ENCODE data around the gene MYCBPAP. TPM values are rescaled to one million over a fixed set of nuclear protein-coding genes. Genes with fewer than 3 reads are reported as not detected.

Gene MYCBPAP
- total RNA-seq, 1 donor from 2014 or later = 0.72 TPM

- Mint-ChIP-seq H3K36me3 (ENCODE audit: low read depth, unreplicated experiment) (peaks cover 17% of the 10 kb centered on the region), H3K4me3 (ENCODE audit: unreplicated experiment) (no peak overlapping the region), H3K4me1 (ENCODE audit: unreplicated experiment) (peaks cover 5% of the 10 kb centered on the region), H3K27ac (ENCODE audit: unreplicated experiment) (no peak overlapping the region), H3K27me3 (ENCODE audit: unreplicated experiment) (peaks cover 4% of the 10 kb centered on the region), H3K9me3 (ENCODE audit: unreplicated experiment) (no peaks in the 10 kb centered on the region)
- peak; percentile 86 for TF ChIP-seq CTCF (IDR thresholded peaks at IDR 0.05; ENCODE audit: unreplicated experiment)
- peak; percentile 88 for DNase-seq (ENCODE audit: low spot score)
Measured at GRCh38 chr17:50482516-50482915, 25.7 kb upstream of the MYCBPAP start.

GRCh38 chr17:50483266-50483665 is 25.0 kb upstream of the MYCBPAP start:
- H3K27me3 Mint-ChIP-seq (ENCODE audit: unreplicated experiment) = peaks cover 4% of the 10 kb centered on the region
- DNase-seq (ENCODE audit: low spot score) = no peak
- no peak overlapping the region for H3K27ac Mint-ChIP-seq (ENCODE audit: unreplicated experiment)
- no peak for TF ChIP-seq CTCF (IDR thresholded peaks at IDR 0.05; ENCODE audit: unreplicated experiment)
- H3K4me3 Mint-ChIP-seq (ENCODE audit: unreplicated experiment) = no peak overlapping the region
- peaks cover 2% of the 10 kb centered on the region for H3K4me1 Mint-ChIP-seq (ENCODE audit: unreplicated experiment)
- peaks cover 17% of the 10 kb centered on the region for H3K36me3 Mint-ChIP-seq (ENCODE audit: low read depth, unreplicated experiment)
- H3K9me3 Mint-ChIP-seq (ENCODE audit: unreplicated experiment) = no peaks in the 10 kb centered on the region

DNA sequence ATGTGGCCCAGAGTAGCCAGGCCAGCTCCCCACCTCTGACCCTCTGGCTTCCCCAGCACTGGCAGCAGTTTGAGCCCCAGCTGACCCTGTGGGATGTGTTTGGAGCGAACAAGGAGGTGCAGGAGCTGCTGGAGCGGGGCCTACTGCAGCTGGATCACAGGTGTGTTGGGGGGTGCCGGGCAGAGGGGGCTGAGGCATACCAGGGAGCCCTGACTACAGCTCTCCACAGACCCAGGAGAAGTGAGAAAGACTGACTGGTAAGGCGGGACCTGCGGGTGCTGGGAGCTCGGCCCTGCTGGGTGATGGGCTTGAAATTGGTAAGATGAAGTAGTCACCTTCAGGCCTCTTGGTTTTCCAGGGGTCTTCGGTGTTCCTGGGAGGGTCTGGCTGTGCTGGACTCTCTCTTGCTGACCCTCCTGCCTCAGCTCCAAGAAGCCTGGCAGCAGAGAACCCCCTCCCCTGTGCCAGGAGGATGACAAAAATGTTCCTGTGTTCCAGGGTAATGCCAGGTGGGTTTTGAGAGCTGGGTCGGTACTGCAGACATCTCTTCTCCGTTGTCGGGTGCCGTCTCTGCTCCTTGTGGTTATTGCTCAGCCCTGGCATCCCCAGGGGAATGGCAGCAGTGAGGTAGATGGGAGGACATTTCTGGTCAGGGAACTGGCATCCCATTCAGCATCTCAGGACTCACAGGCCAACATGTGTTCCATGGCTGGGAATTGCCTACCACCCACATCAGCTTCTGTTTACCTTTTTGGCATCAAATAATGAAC is 23.7 kb upstream of the MYCBPAP start:
- DNase-seq (ENCODE audit: low spot score) = no peak
- no peaks in the 10 kb centered on the region for H3K4me1 Mint-ChIP-seq (ENCODE audit: unreplicated experiment)
- H3K27me3 Mint-ChIP-seq (ENCODE audit: unreplicated experiment) = no peaks in the 10 kb centered on the region
- TF ChIP-seq CTCF (IDR thresholded peaks at IDR 0.05; ENCODE audit: unreplicated experiment) = no peak
- H3K36me3 Mint-ChIP-seq (ENCODE audit: low read depth, unreplicated experiment) = peaks cover 14% of the 10 kb centered on the region
- no peak overlapping the region for H3K27ac Mint-ChIP-seq (ENCODE audit: unreplicated experiment)
- no peaks in the 10 kb centered on the region for H3K9me3 Mint-ChIP-seq (ENCODE audit: unreplicated experiment)
- peak overlapping the region; percentile 12 for H3K4me3 Mint-ChIP-seq (ENCODE audit: unreplicated experiment)

- H3K36me3 Mint-ChIP-seq (ENCODE audit: low read depth, unreplicated experiment) = peaks cover 14% of the 10 kb centered on the region
- H3K27me3 Mint-ChIP-seq (ENCODE audit: unreplicated experiment) = no peaks in the 10 kb centered on the region
- no peak overlapping the region for H3K27ac Mint-ChIP-seq (ENCODE audit: unreplicated experiment)
- no peaks in the 10 kb centered on the region for H3K4me1 Mint-ChIP-seq (ENCODE audit: unreplicated experiment)
- no peaks in the 10 kb centered on the region for H3K9me3 Mint-ChIP-seq (ENCODE audit: unreplicated experiment)
- TF ChIP-seq CTCF (IDR thresholded peaks at IDR 0.05; ENCODE audit: unreplicated experiment) = no peak
- H3K4me3 Mint-ChIP-seq (ENCODE audit: unreplicated experiment) = no peak overlapping the region
- no peak for DNase-seq (ENCODE audit: low spot score)
Measured at GRCh38 chr17:50487213-50488096, 20.8 kb upstream of the MYCBPAP start.

All from endothelial cell (in vitro differentiated cells).